HG02763 (cell line): ENCODE results near the gene KRTAP20-2.

ENCODE experiments used
- ATAC-seq: cut with Tn5 transposase; IDR thresholded peaks from one replicate; pipeline ENCODE4 v1.9.1; 2021; ENCODE audit warnings: mild to moderate bottlenecking, moderate library complexity; ENCODE audit not compliant: unreplicated experiment

Gene KRTAP20-2

GRCh38 chr21:30672985-30673650, 38.1 kb downstream of the KRTAP20-2 start:
- no peak for ATAC-seq

DNA sequence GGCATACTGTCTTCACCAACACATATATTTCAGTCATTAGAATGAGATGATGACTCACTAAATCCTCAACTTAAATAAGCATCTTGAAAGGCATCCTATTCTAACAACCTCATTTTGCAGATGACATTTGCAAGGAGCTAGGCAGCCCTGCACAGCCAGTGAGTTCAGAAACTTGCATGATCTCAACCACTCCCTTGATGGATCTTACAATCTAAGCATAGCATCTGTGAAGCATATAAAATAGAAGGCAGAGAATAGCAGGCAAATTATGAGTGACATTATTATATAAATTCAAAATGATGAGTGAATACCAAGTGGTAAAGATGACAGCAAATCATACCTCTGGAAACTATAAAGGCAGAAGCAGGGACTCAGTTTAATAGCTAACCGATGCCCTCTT, 39.3 kb downstream of the KRTAP20-2 start:
- ATAC-seq, result no peak

DNA sequence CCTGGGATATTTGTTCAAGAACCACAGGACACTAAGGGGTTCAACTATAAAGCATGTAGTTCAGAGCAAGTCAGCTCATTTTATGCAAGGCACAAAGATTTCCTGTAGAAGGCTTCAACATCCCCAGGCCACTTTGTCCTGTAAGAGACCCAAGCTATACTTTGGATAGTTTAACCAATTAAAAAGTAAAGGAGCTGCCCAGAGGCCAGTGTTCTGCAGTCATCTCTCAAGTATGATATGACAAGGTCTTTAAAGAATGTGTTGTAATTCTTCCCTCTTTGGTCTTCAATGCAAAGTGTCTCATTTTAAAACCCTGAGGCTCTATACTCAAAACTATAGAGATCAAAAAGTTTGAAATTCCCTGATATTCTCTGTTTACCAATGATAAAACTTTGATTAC, 41.7 kb downstream of the KRTAP20-2 start:
- no peak for ATAC-seq

DNA sequence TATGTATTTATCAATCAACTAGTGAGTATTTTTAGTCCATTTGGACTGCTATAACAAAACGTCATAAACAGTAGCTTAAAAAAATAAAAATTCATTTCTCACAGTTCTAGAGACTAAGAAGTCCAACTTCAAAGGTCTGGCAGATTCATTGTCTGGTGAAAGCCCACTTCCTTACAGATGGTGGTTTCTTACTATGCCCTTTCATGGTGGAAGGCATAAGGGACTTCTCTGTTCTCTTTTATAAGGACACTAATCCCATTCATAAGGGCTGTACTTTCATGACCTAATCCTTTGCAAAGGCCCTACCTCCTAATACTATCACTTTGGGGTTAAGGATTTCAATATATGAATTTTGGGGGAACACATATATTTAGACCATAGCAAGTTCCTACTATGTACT, 45.6 kb downstream of the KRTAP20-2 start:
- no peak for ATAC-seq

DNA sequence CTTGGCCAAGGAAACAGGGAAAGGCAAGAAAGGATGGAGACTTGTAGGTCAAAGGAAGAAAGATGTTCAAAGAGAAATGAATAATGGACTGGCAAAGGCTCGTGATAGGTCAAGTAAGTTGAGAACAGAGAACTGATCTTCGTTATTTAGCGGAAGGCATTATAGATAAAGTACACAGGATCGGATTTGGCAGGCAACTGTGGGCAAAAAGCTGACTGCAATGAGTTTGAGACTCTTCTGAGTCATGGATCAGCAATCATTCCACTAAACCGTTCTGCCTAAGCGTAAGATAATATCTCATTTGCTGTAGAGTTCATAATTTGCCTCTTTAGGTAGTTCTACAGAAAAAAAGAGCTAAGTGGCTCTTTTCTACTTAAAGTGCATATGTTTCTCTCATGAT, 49.5 kb downstream of the KRTAP20-2 start:
- no peak for ATAC-seq
